GM18505 (cell line): ENCODE data around the gene SLC12A9.

Experiments used
- ATAC-seq: cut with Tn5 transposase; IDR thresholded peaks from one replicate; pipeline ENCODE4 v1.9.1; 2021; ENCODE audit not compliant: unreplicated experiment
- POLR2A ChIP-seq: IDR thresholded peaks from 4 replicates; pipeline ENCODE4 v1.6.1; 2011; ENCODE audit warnings: borderline replicate concordance; ENCODE audit not compliant: insufficient read depth, insufficient read length; ENCODE audit errors: extremely low read depth

SLC12A9 gene

GRCh38 chr7:100914208-100914878 lies 61.8 kb downstream of the SLC12A9 start:
- ATAC-seq: no peak

GRCh38 chr7:100914879-100915447 lies 62.5 kb downstream of the SLC12A9 start:
- no peak for TF ChIP-seq POLR2A
- no peak for ATAC-seq

More at GRCh38 chr7:100914208-100914878, 61.8 kb downstream of the SLC12A9 start:
- no peak for TF ChIP-seq POLR2A
